IMR-90 (cell line): Measurements from ENCODE around the gene KBTBD7. TPM values are rescaled to one million over a fixed set of nuclear protein-coding genes. Genes with fewer than 3 reads are reported as not detected.

Source experiments
- ATAC-seq: fragments of 200-7000 bp; cut with Tn5 transposase; 2 replicates; pipeline ENCODE4 v1.9.1; 2020; ENCODE audit warnings: low read depth, mild to moderate bottlenecking, moderate library complexity
- BruUV-seq: library from RNA; stranded (reverse); fragments of 400-500 nt; replicated peaks from 2 replicates; lab custom pipeline; 2021; lab: Mats Ljungman, UMichigan
- CTCF ChIA-PET: fragments of 300-600 bp; formaldehyde crosslinking; extraction: SDS; loops from one replicate; lab custom pipeline; 2021; ENCODE audit warnings: antibody characterized with exemption; lab: Yijun Ruan, JAX
- POLR2A ChIA-PET: fragments of 300-600 bp; sonication (Branson Sonifier 250); formaldehyde crosslinking; loops from one replicate; lab custom pipeline; 2022; ENCODE audit warnings: antibody characterized with exemption; ENCODE audit not compliant: unreplicated experiment; lab: Charles Lee
- DNase-seq: peaks from one replicate; pipeline ENCODE4 v3.0.0; 2013
- H2AFZ ChIP-seq: replicated peaks from 2 replicates; pipeline ENCODE3; 2013; ENCODE audit warnings: low read length, mild to moderate bottlenecking; ENCODE audit not compliant: poor library complexity
- H2AK5ac ChIP-seq: 2 replicates; pipeline ENCODE4 v1.6.1; 2013; ENCODE audit warnings: low read depth, low read length, inconsistent platforms
- H2AK9ac ChIP-seq: replicated peaks from 2 replicates; pipeline ENCODE3; 2013; ENCODE audit warnings: mild to moderate bottlenecking, low read depth, low read length, moderate library complexity; ENCODE audit not compliant: poor library complexity
- H2BK120ac ChIP-seq: 2 replicates; pipeline ENCODE4 v1.6.1; 2013; ENCODE audit warnings: low read depth, low read length, inconsistent platforms
- H2BK15ac ChIP-seq: 3 replicates; pipeline ENCODE4 v1.6.1; 2013; ENCODE audit warnings: low read depth, low read length, inconsistent platforms
- H2BK20ac ChIP-seq: 2 replicates; pipeline ENCODE4 v1.6.1; 2013; ENCODE audit warnings: low read depth, mild to moderate bottlenecking, inconsistent platforms, low read length, moderate library complexity
- H2BK5ac ChIP-seq: 2 replicates; pipeline ENCODE4 v1.6.1; 2013; ENCODE audit warnings: mild to moderate bottlenecking, low read depth, low read length, inconsistent platforms; ENCODE audit not compliant: poor library complexity, severe bottlenecking
- H3K14ac ChIP-seq: replicated peaks from 2 replicates; pipeline ENCODE4 v1.6.1; 2013; ENCODE audit warnings: low read depth, low read length, inconsistent platforms
- H3K18ac ChIP-seq: 2 replicates; pipeline ENCODE4 v1.6.1; 2013; ENCODE audit warnings: low read depth, low read length, control low read depth
- H3K23ac ChIP-seq: 2 replicates; pipeline ENCODE4 v1.6.1; 2013; ENCODE audit warnings: low read depth, low read length, inconsistent platforms
- H3K27ac ChIP-seq: 2 replicates; pipeline ENCODE4 v1.5.1; 2013; ENCODE audit warnings: mild to moderate bottlenecking, control low read depth, low read length; ENCODE audit not compliant: insufficient read depth
- H3K27me3 ChIP-seq: 2 replicates; pipeline ENCODE4 v1.6.1; 2013; ENCODE audit warnings: low read length; ENCODE audit not compliant: control insufficient read depth, insufficient read depth
- H3K36me3 ChIP-seq: 2 replicates; pipeline ENCODE4 v1.6.1; 2013; ENCODE audit warnings: low read length, mixed read lengths; ENCODE audit not compliant: control insufficient read depth, insufficient read depth
- H3K4ac ChIP-seq: 2 replicates; pipeline ENCODE4 v1.6.1; 2013; ENCODE audit warnings: low read depth, low read length, inconsistent platforms
- H3K4me1 ChIP-seq: 2 replicates; pipeline ENCODE4 v1.6.1; 2013; ENCODE audit warnings: low read length, mixed read lengths; ENCODE audit not compliant: control insufficient read depth, insufficient read depth
- H3K4me2 ChIP-seq: 2 replicates; pipeline ENCODE4 v1.6.1; 2013; ENCODE audit warnings: low read depth, mild to moderate bottlenecking, control low read depth, low read length, moderate library complexity
- H3K4me3 ChIP-seq: 2 replicates; pipeline ENCODE4 v1.5.1; 2013; ENCODE audit warnings: low read depth, mild to moderate bottlenecking, control low read depth, low read length, moderate library complexity; ENCODE audit not compliant: insufficient read depth
- H3K56ac ChIP-seq: 2 replicates; pipeline ENCODE4 v1.6.1; 2013; ENCODE audit warnings: low read length, inconsistent platforms; ENCODE audit not compliant: insufficient read depth; ENCODE audit errors: extremely low read depth
- H3K79me1 ChIP-seq, 2 experiments: 2 replicates each; pipeline ENCODE4 v1.6.1; 2013; ENCODE audit warnings: low read length in 2 of 2, inconsistent platforms in 1 of 2, low read depth in 1 of 2
- H3K9ac ChIP-seq: 2 replicates; pipeline ENCODE4 v1.6.1; 2013; ENCODE audit warnings: low read depth, low read length, control low read depth
- H3K9me1 ChIP-seq: 2 replicates; pipeline ENCODE4 v1.6.1; 2013; ENCODE audit warnings: low read length, inconsistent platforms; ENCODE audit not compliant: insufficient read depth
- H3K9me3 ChIP-seq: 2 replicates; pipeline ENCODE4 v1.6.1; 2013; ENCODE audit warnings: low read length; ENCODE audit not compliant: control insufficient read depth, insufficient read depth
- H4K20me1 ChIP-seq: 2 replicates; pipeline ENCODE4 v1.6.1; 2013; ENCODE audit warnings: low read length, inconsistent platforms; ENCODE audit not compliant: insufficient read depth
- H4K5ac ChIP-seq: 2 replicates; pipeline ENCODE4 v1.6.1; 2013; ENCODE audit warnings: mild to moderate bottlenecking, low read depth, low read length, control low read depth
- H4K8ac ChIP-seq, 2 experiments: 2 replicates each; pipeline ENCODE4 v1.6.1; 2013; ENCODE audit warnings: low read depth in 2 of 2, low read length in 2 of 2, control low read depth in 1 of 2, inconsistent platforms in 1 of 2
- H4K91ac ChIP-seq: 2 replicates; pipeline ENCODE4 v1.6.1; 2013; ENCODE audit warnings: low read depth, low read length, inconsistent platforms; ENCODE audit not compliant: insufficient read depth
- BHLHE40 ChIP-seq: fragments of 150-350 bp; IDR thresholded peaks from 2 replicates; pipeline ENCODE4 v1.6.1; 2016; ENCODE audit warnings: mild to moderate bottlenecking, low read depth, low read length
- CHD1 ChIP-seq: IDR thresholded peaks from 2 replicates; pipeline ENCODE4 v1.6.1; 2012; ENCODE audit warnings: low read depth, low read length, improper control_type of control experiment
- ELK1 ChIP-seq: fragments of 150-350 bp; IDR thresholded peaks from 2 replicates; pipeline ENCODE4 v1.6.1; 2016; ENCODE audit warnings: low read depth, mild to moderate bottlenecking, low read length, moderate library complexity, borderline replicate concordance
- FOS ChIP-seq: fragments of 150-350 bp; IDR thresholded peaks from 2 replicates; pipeline ENCODE4 v1.6.1; 2016; ENCODE audit warnings: low read depth, low read length
- MAFK ChIP-seq: IDR thresholded peaks from 2 replicates; pipeline ENCODE4 v1.6.1; 2012; ENCODE audit warnings: low read depth, low read length, improper control_type of control experiment
- MAZ ChIP-seq: IDR thresholded peaks from 2 replicates; pipeline ENCODE4 v1.6.1; 2012; ENCODE audit warnings: low read depth, mild to moderate bottlenecking, low read length, improper control_type of control experiment, moderate library complexity, borderline replicate concordance
- NFE2L2 ChIP-seq: fragments of 150-350 bp; IDR thresholded peaks from 2 replicates; pipeline ENCODE4 v1.6.1; 2016; ENCODE audit warnings: low read depth, mild to moderate bottlenecking, low read length
- RAD21 ChIP-seq: IDR thresholded peaks from 2 replicates; pipeline ENCODE4 v1.6.1; 2012; ENCODE audit warnings: low read length, improper control_type of control experiment
- RCOR1 ChIP-seq: IDR thresholded peaks from 2 replicates; pipeline ENCODE4 v1.6.1; 2012; ENCODE audit warnings: mild to moderate bottlenecking, low read length, improper control_type of control experiment; ENCODE audit not compliant: insufficient replicate concordance
- RFX5 ChIP-seq: IDR thresholded peaks from 2 replicates; pipeline ENCODE4 v1.8.0; 2012; ENCODE audit warnings: low read depth, mild to moderate bottlenecking, low read length, moderate library complexity
- WGBS, 2 experiments: methylation state at CpG; one replicate each; pipeline versions ENCODE4 v1.1.5 to v1.1.7; 2013; ENCODE audit warnings: missing lambda C conversion rate in 2 of 2; ENCODE audit not compliant: insufficient read length in 1 of 2; ENCODE audit errors: extremely low coverage in 2 of 2; 5-methylcytosine and 5-hydroxymethylcytosine counted together
- dilution Hi-C: fragments of 300-500 bp; cut with HindIII; formaldehyde crosslinking; loops from one replicate; pipeline ENCODE4 v1.14.3; 2018; ENCODE audit warnings: low sequenced_read_pairs; ENCODE audit not compliant: unreplicated experiment
- in situ Hi-C: fragments of 300-500 bp; cut with MboI; formaldehyde crosslinking; loops from 3 replicates; pipeline ENCODE4 v1.14.3; 2019; ENCODE audit warnings: low sequenced_read_pairs, inconsistent platforms, mixed read lengths
- intact Hi-C: fragments of 100-400 bp; cut with micrococcal nuclease; formaldehyde crosslinking; loops from 2 replicates; pipeline ENCODE4 v1.10.0; 2022
- polyA plus RNA-seq, 3 experiments: library from polyadenylated mRNA; depleted of rRNA; stranded (reverse); fragments of >200 nt; gene quantifications; 2 replicates each; pipeline ENCODE4 v1.2.3, GENCODE V29; 2012; ENCODE audit warnings: low replicate concordance in 1 of 3
- total RNA-seq: library from RNA; depleted of rRNA; stranded (reverse); fragments of >200 nt; gene quantifications from 2 replicates; pipeline ENCODE4 v1.2.3, GENCODE V29; 2012
- TF ChIP-seq, protein P1 (sequence below): fragments of 150-350 bp; IDR thresholded peaks from 2 replicates; pipeline ENCODE4 v1.6.1; 2017; ENCODE audit warnings: mild to moderate bottlenecking, antibody characterized with exemption, low read length, low read depth

The KBTBD7 gene
- total and polyA plus RNA-seq, 2 of the 4 experiments (the other 2 are of a cell fraction): 2.1 to 7.9 TPM

DNA sequence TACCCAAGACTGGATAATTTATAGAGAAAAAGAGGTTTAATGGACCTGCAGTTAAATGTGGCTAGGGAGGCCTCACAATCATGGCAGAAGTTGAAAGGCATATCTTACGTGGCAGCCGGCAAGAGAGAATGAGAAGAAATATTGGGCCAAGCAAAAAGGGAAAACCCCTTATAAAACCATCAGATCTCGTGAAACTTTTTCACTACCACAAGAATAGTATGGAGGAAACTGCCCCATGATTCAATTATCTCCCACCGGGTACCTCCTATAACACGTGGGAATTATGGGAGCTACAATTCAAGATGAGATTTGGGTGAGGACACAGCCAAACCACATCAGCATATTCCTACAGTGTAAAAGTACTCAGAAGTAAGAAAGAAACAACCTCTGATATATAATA lies 4.7 kb upstream of the KBTBD7 start:
- ChIA-PET POLR2A (no interaction called here), CTCF (no interaction called here)
- Histone ChIP-seq H3K56ac (no peak overlapping the region), H4K20me1 (no peaks in the 10 kb centered on the region), H3K27me3 (no peaks in the 10 kb centered on the region), H3K9ac (no peak overlapping the region), H3K4me3 (no peak overlapping the region), H3K4me1 (no peaks in the 10 kb centered on the region), H4K91ac (no peak overlapping the region), H3K23ac (no peak overlapping the region), H2BK15ac (no peak overlapping the region), H4K8ac (no peak overlapping the region), H2BK120ac (no peak overlapping the region), H2BK20ac (no peak overlapping the region), H4K5ac (no peak overlapping the region), H3K79me1 (no peaks in the 10 kb centered on the region), H3K4me2 (no peak overlapping the region), H3K14ac (no peak overlapping the region), H3K4ac (no peak overlapping the region), H2AK9ac (no peak overlapping the region), H3K36me3 (no peaks in the 10 kb centered on the region), H3K27ac (no peak overlapping the region), H3K18ac (no peak overlapping the region), H2AFZ (no peak overlapping the region), H2BK5ac (no peak overlapping the region), H3K9me3 (no peaks in the 10 kb centered on the region), H2AK5ac (no peak overlapping the region), H3K9me1 (no peaks in the 10 kb centered on the region)
- intact Hi-C loops: no loop called here
- dilution Hi-C loops: no loop called here
- no TSS peak for BruUV-seq
- ATAC-seq (no peak), DNase-seq (no peak)
- TF ChIP-seq RAD21 (no peak), NFE2L2 (no peak), MAFK (no peak), ELK1 (no peak), MAZ (no peak), FOS (no peak), BHLHE40 (no peak), RCOR1 (no peak), RFX5 (no peak), CHD1 (no peak)
- TF ChIP-seq, protein P1, sequence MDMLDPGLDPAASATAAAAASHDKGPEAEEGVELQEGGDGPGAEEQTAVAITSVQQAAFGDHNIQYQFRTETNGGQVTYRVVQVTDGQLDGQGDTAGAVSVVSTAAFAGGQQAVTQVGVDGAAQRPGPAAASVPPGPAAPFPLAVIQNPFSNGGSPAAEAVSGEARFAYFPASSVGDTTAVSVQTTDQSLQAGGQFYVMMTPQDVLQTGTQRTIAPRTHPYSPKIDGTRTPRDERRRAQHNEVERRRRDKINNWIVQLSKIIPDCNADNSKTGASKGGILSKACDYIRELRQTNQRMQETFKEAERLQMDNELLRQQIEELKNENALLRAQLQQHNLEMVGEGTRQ: no peak
- no CpG with 5 or more reads among the region's 5 CpGs for WGBS, 2 experiments
- in situ Hi-C loops: no loop called here
